HepG2 (cell line): Measurements from ENCODE around the gene ASB16. TPM values are rescaled to one million over a fixed set of nuclear protein-coding genes. Genes with fewer than 3 reads are reported as not detected.

ENCODE experiments used
- ETV6 ChIP-seq: sonication (generic); formaldehyde crosslinking; conservative IDR thresholded peaks from 2 replicates; pipeline ENCODE4 v1.4.0; 2020; ENCODE audit warnings: missing genetic modification reagents
- FOXP1 ChIP-seq, 2 experiments: fragments of 450-650 bp in 1 of 2; IDR thresholded peaks; 2 replicates each; pipeline ENCODE4 v1.6.1; 2017 to 2018; ENCODE audit warnings: antibody characterized with exemption in 1 of 2
- GABPA ChIP-seq, 2 experiments: IDR thresholded peaks; 2 replicates each; pipeline ENCODE4 v1.6.1; 2011 to 2016; ENCODE audit warnings: low read depth in 2 of 2, low read length in 1 of 2, missing biosample characterization in 1 of 2, missing genetic modification characterization in 1 of 2
- KMT2B ChIP-seq: IDR thresholded peaks from 2 replicates; pipeline ENCODE4 v1.6.1; 2016; ENCODE audit warnings: missing genetic modification reagents, missing compliant biosample characterization
- MXI1 ChIP-seq: IDR thresholded peaks from 3 replicates; pipeline ENCODE4 v1.6.1; 2012; ENCODE audit warnings: low read depth, low read length, inconsistent platforms, borderline replicate concordance
- PAXIP1 ChIP-seq: sonication (generic); formaldehyde crosslinking; conservative IDR thresholded peaks from 2 replicates; pipeline ENCODE4 v1.4.0; 2020; ENCODE audit warnings: mild to moderate bottlenecking, missing genetic modification reagents, moderate library complexity
- PHB2 ChIP-seq: fragments of 450-650 bp; IDR thresholded peaks from 2 replicates; pipeline ENCODE4 v1.6.1; 2018; ENCODE audit not compliant: partially characterized antibody
- PLRG1 ChIP-seq: fragments of 450-650 bp; conservative IDR thresholded peaks from 2 replicates; pipeline ENCODE4 v1.6.1; 2016
- RNF2 ChIP-seq: fragments of 450-650 bp; conservative IDR thresholded peaks from 2 replicates; pipeline ENCODE4 v1.6.1; 2016; ENCODE audit warnings: low read depth
- SIN3A ChIP-seq: IDR thresholded peaks from 2 replicates; pipeline ENCODE4 v1.6.1; 2011; ENCODE audit warnings: low read depth, mild to moderate bottlenecking, control low read depth, low read length, borderline replicate concordance
- SRSF9 ChIP-seq: fragments of 200-400 bp; formaldehyde crosslinking; IDR thresholded peaks from 2 replicates; pipeline ENCODE4 v1.6.1; 2018; ENCODE audit warnings: borderline replicate concordance, mild to moderate bottlenecking, low read depth, low read length; ENCODE audit not compliant: insufficient read depth, poor library complexity, severe bottlenecking
- TCF7 ChIP-seq: sonication (generic); IDR thresholded peaks from 2 replicates; pipeline ENCODE4 v1.6.1; 2016; ENCODE audit warnings: antibody characterized with exemption, low read depth
- U2AF1 ChIP-seq: fragments of 200-400 bp; formaldehyde crosslinking; optimal IDR thresholded peaks from 2 replicates; pipeline ENCODE3; 2017; ENCODE audit warnings: mild to moderate bottlenecking, low read depth, low read length
- XRCC5 ChIP-seq: fragments of 200-400 bp; formaldehyde crosslinking; optimal IDR thresholded peaks from 2 replicates; pipeline ENCODE3; 2017; ENCODE audit warnings: mild to moderate bottlenecking, low read length
- ZNF367 ChIP-seq: sonication (generic); formaldehyde crosslinking; IDR thresholded peaks from 2 replicates; pipeline ENCODE4 v1.4.0; 2020; ENCODE audit warnings: missing genetic modification reagents, borderline replicate concordance
- ZNF460 ChIP-seq: sonication (generic); formaldehyde crosslinking; IDR thresholded peaks from 2 replicates; pipeline ENCODE4 v1.5.1; 2020; ENCODE audit warnings: missing genetic modification reagents, mild to moderate bottlenecking, borderline replicate concordance
- ZNF841 ChIP-seq: sonication (generic); formaldehyde crosslinking; IDR thresholded peaks from 2 replicates; pipeline ENCODE4 v1.8.1; 2023; ENCODE audit warnings: missing genetic modification reagents, borderline replicate concordance
- ZSCAN20 ChIP-seq: sonication (generic); formaldehyde crosslinking; IDR thresholded peaks from 2 replicates; pipeline ENCODE4 v1.4.0; 2020; ENCODE audit warnings: missing genetic modification reagents, mild to moderate bottlenecking, borderline replicate concordance
- polyA plus RNA-seq, 8 experiments: library from polyadenylated mRNA; depleted of rRNA in 3 of 8; stranded (reverse) in 7 of 8; unstranded in 1 of 8; fragments of >200 nt; fragmentation: Illumina TruSeq in 4 of 8; extraction: Trizol in 4 of 8; gene quantifications; 2 replicates each; pipeline versions ENCODE4 v1.2.1 to v1.2.3, GENCODE V29; 2011 to 2016; ENCODE audit warnings: low read depth in 4 of 8, missing spikeins in 1 of 8, mixed read lengths in 1 of 8; ENCODE audit not compliant: insufficient read depth in 1 of 8
- total RNA-seq, 5 experiments: library from RNA; depleted of rRNA; stranded (reverse); fragments of >200 nt; fragmentation: Illumina TruSeq; extraction: Trizol; gene quantifications; 2 replicates each; pipeline ENCODE4 v1.2.3, GENCODE V29; 2016; ENCODE audit warnings: low read depth in 1 of 5
- TF ChIP-seq, protein P1 (sequence below): sonication (generic); formaldehyde crosslinking; IDR thresholded peaks from 2 replicates; pipeline ENCODE4 v1.5.0; 2020; ENCODE audit warnings: mild to moderate bottlenecking, missing genetic modification reagents, borderline replicate concordance
- TF ChIP-seq, protein P2 (sequence below): sonication (generic); formaldehyde crosslinking; IDR thresholded peaks from 2 replicates; pipeline ENCODE4 v1.8.1; 2023; ENCODE audit warnings: mild to moderate bottlenecking, missing genetic modification reagents, borderline replicate concordance
- TF ChIP-seq, protein P3 (sequence below): sonication (generic); IDR thresholded peaks from 2 replicates; pipeline ENCODE4 v1.6.1; 2016; ENCODE audit warnings: low read depth, borderline replicate concordance

The ASB16 gene
- total and polyA plus RNA-seq, 2 of the 13 experiments (the other 11 are each of a cell fraction or from before 2014, with no cell fraction given) = 0.07 TPM; not detected in 1

DNA sequence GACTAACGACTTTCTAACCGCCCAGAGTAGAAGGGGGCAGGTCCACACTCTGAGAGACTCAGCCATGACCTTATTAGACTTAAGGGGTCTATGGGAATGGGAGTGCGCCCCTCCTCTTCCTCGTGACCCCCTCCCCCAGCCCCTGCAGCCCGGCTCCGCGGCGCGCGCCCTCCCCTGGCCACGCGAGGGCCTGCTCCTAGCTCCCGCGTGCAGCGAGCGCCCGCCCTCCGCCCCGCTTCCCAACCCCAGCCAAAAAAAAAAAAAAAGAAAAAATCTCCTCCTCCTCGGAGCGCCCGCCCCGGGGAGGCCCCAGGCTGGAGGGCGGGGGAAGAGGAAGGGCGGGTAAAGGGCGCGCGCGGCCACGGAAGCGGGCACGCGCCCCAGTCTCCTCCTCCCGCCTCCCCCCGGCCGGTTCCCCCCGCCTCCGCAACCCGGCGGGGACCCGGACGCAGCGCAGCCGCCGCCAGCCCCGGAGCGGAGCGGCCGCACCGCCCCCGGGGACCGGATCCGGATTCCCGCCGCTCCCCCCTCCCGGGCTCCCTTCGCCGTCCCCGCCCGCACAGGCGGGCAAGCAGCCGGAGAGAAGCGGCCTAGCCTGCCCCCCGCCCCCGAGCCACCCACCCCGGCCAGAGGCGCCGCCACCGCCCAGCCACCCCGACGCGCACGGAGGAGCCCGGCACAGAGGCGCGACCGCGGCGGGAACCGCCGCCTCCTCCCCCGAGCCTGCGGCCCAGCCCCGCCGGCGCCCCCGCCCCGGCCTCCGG lies 48.0 kb downstream of the ASB16 start (continued):
- TF ChIP-seq, protein P1, sequence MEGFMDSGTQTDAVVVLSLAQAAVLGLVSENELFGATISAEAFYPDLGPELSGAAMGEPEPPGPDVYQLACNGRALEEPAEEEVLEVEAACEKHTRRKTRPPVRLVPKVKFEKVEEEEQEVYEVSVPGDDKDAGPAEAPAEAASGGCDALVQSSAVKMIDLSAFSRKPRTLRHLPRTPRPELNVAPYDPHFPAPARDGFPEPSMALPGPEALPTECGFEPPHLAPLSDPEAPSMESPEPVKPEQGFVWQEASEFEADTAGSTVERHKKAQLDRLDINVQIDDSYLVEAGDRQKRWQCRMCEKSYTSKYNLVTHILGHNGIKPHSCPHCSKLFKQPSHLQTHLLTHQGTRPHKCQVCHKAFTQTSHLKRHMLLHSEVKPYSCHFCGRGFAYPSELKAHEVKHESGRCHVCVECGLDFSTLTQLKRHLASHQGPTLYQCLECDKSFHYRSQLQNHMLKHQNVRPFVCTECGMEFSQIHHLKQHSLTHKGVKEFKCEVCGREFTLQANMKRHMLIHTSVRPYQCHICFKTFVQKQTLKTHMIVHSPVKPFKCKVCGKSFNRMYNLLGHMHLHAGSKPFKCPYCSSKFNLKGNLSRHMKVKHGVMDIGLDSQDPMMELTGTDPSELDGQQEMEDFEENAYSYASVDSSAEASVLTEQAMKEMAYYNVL (CRISPR knock-in tag) = no peak
- TF ChIP-seq PLRG1 (no peak), U2AF1 (no peak), XRCC5 (peak; percentile 59), FOXP1 (IDR thresholded peaks at IDR 0.05) (no peak), FOXP1 (CRISPR knock-in tag; IDR thresholded peaks at IDR 0.05) (no peak), ZNF460 (no peak), TCF7 (no peak), SRSF9 (no peak), PHB2 (no peak), ZNF367 (no peak), SIN3A (no peak), PAXIP1 (CRISPR knock-in tag) (peak; percentile 63), ZSCAN20 (no peak), ZNF841 (CRISPR knock-in tag) (no peak), KMT2B (CRISPR knock-in tag) (no peak; the same call in 1 of the 2 replicates), GABPA (IDR thresholded peaks at IDR 0.05; ENCODE audit: low read depth, low read length) (peak; percentile 30; the same call in 1 of the 2 replicates), GABPA (CRISPR knock-in tag; IDR thresholded peaks at IDR 0.05; ENCODE audit: low read depth) (peak; percentile 39; the same call in 1 of the 2 replicates), MXI1 (peak; percentile 71; the same call in 1 of the 3 replicates), ETV6 (no peak), RNF2 (no peak)
- TF ChIP-seq, protein P2, sequence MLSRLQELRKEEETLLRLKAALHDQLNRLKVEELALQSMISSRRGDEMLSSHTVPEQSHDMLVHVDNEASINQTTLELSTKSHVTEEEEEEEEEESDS (CRISPR knock-in tag) = 0 out of 2 replicates have a peak, but pooled peaks have one; percentile 35
- TF ChIP-seq, protein P3, sequence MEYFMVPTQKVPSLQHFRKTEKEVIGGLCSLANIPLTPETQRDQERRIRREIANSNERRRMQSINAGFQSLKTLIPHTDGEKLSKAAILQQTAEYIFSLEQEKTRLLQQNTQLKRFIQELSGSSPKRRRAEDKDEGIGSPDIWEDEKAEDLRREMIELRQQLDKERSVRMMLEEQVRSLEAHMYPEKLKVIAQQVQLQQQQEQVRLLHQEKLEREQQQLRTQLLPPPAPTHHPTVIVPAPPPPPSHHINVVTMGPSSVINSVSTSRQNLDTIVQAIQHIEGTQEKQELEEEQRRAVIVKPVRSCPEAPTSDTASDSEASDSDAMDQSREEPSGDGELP = peak; percentile 7; the same call in 1 of the 2 replicates
